Measurements from ENCODE around the gene DNALI1.

Gene DNALI1

DNA sequence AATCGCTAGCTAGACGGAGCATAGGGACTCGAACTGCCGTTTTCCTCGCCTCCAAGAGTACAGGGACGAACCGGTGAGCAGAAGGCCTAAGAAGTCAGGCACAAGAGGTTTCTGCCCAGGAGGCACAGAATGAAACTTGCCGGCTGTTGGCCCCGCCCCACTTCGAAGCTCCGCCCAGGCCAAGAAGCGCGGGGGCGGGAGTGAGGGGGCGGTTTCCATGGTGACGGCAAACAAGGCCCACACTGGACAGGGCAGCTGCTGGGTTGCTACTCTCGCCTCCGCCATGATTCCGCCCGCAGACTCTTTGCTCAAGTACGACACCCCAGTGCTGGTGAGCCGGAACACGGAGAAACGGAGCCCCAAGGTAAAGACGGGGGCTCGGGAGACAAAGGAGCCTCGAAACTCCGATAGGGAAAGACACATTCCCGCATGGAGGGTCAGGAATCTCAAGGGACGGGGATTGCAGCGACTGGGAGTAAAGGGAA lies at the start of gene DNALI1:
DNALI1 (plus strand) TSS at position 229 of the 485 bp plus-strand sequence; CDS start at position 284, 55 bp downstream.
- Histone ChIP-seq H3K36me3 (replicated peaks; ENCODE audit: low read depth, low read length) (no peaks in the 10 kb centered on the region), H3K4me2 (ENCODE audit: low read length) (no peak within 1 kb of the TSS), H2AFZ (ENCODE audit: low read depth, low read length) (no peak within 1 kb of the TSS), H3K27ac (ENCODE audit: low read length) (no peak within 1 kb of the TSS), H3K79me2 (ENCODE audit: low read length) (peaks cover 18% of the 10 kb centered on the region), H3K4me1 (ENCODE audit: low read length) (peaks cover 9% of the 10 kb centered on the region), H3K4me3 (ENCODE audit: low read length) (no peak within 1 kb of the TSS), H3K9me3 (ENCODE audit: insufficient read depth, low read length) (no peaks in the 10 kb centered on the region), H3K9ac (ENCODE audit: low read length) (no peak within 1 kb of the TSS), H4K20me1 (ENCODE audit: insufficient read depth, low read length) (peaks cover 12% of the 10 kb centered on the region), H3K27me3 (ENCODE audit: low read depth, low read length) (no peaks in the 10 kb centered on the region)
- TF ChIP-seq, protein P1, sequence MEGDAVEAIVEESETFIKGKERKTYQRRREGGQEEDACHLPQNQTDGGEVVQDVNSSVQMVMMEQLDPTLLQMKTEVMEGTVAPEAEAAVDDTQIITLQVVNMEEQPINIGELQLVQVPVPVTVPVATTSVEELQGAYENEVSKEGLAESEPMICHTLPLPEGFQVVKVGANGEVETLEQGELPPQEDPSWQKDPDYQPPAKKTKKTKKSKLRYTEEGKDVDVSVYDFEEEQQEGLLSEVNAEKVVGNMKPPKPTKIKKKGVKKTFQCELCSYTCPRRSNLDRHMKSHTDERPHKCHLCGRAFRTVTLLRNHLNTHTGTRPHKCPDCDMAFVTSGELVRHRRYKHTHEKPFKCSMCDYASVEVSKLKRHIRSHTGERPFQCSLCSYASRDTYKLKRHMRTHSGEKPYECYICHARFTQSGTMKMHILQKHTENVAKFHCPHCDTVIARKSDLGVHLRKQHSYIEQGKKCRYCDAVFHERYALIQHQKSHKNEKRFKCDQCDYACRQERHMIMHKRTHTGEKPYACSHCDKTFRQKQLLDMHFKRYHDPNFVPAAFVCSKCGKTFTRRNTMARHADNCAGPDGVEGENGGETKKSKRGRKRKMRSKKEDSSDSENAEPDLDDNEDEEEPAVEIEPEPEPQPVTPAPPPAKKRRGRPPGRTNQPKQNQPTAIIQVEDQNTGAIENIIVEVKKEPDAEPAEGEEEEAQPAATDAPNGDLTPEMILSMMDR (IDR thresholded peaks at IDR 0.05; ENCODE audit: low read depth, low read length), result no peak
- TF ChIP-seq EZH2phosphoT487 (IDR thresholded peaks at IDR 0.05; ENCODE audit: low read depth), result no peak

DNA sequence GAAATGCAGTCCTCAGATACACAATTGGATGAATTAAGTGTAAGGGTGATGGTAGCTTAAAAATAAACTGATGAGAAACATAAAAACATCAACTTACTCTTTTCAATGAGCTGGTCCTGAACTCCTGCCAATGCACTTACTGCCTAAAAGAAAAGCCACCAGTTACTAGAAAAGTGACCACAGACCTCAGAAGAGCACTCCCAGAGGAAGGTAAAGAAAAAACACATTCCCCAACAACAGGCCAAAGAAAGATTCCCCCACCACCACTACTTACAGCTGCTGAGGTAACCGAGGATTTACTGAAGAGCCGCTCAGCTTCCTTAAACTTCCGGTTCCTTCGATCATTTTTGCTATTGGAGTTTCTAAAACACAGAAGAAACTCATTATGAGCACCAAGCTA lies 47.6 kb upstream of the DNALI1 start:
- Histone ChIP-seq H3K36me3 (replicated peaks; ENCODE audit: low read depth, low read length) (peaks cover 8% of the 10 kb centered on the region), H3K4me2 (ENCODE audit: low read length) (no peak overlapping the region), H3K9me3 (ENCODE audit: insufficient read depth, low read length) (no peaks in the 10 kb centered on the region), H3K4me3 (ENCODE audit: low read length) (no peak overlapping the region), H3K27me3 (ENCODE audit: low read depth, low read length) (no peaks in the 10 kb centered on the region), H3K4me1 (ENCODE audit: low read length) (peaks cover 19% of the 10 kb centered on the region), H4K20me1 (ENCODE audit: insufficient read depth, low read length) (peaks cover 4% of the 10 kb centered on the region; the same call in 1 of the 2 replicates), H3K9ac (ENCODE audit: low read length) (no peak overlapping the region), H3K27ac (ENCODE audit: low read length) (no peak overlapping the region), H2AFZ (ENCODE audit: low read depth, low read length) (no peak overlapping the region), H3K79me2 (ENCODE audit: low read length) (peaks cover 11% of the 10 kb centered on the region)
- TF ChIP-seq, protein P1 (IDR thresholded peaks at IDR 0.05; ENCODE audit: low read depth, low read length), result peak; percentile 14; the same call in 1 of the 2 replicates
- no peak for TF ChIP-seq EZH2phosphoT487 (IDR thresholded peaks at IDR 0.05; ENCODE audit: low read depth)

DNA sequence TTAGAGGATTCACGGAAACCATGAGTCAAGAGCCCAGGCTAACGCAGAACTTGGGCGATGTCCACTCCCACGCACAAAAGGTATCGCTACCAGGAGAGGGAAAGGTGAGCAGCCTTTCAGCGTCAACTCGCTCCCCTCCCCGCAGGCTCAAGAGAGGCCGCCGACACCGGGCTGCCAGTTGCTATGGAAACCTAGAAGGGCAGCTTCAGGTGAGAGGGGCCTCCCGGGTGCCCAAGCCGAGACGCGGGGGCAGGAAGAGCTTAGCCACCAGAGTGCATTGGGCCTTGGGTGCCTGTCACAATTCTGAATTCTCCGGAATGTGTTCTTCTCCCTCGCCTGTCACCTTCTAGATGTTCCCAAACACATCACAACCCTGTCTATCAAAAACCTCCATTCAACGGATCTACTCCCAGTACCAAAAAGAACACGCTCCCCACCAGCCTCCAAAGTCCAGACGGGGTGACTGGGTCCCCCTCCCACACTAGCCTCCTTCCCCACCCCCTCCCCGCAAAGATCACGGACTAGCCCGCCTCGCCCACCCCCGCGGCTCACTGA lies 42.9 kb upstream of the DNALI1 start:
- Histone ChIP-seq H3K27ac (ENCODE audit: low read length) (no peak overlapping the region), H3K79me2 (ENCODE audit: low read length) (peaks cover 11% of the 10 kb centered on the region), H3K4me1 (ENCODE audit: low read length) (peaks cover 10% of the 10 kb centered on the region)

More for the DNA sequence above, 42.9 kb upstream of the DNALI1 start:
- peaks cover 8% of the 10 kb centered on the region for H3K36me3 ChIP-seq (replicated peaks; ENCODE audit: low read depth, low read length)
- no peaks in the 10 kb centered on the region for H3K9me3 ChIP-seq (ENCODE audit: insufficient read depth, low read length)
- H3K4me2 ChIP-seq (ENCODE audit: low read length), result peak overlapping the region; percentile 95
- no peaks in the 10 kb centered on the region for H3K27me3 ChIP-seq (ENCODE audit: low read depth, low read length)
- peak overlapping the region; percentile 80 for H3K9ac ChIP-seq (ENCODE audit: low read length)
- TF ChIP-seq, protein P1 (IDR thresholded peaks at IDR 0.05; ENCODE audit: low read depth, low read length), result no peak
- no peak for TF ChIP-seq EZH2phosphoT487 (IDR thresholded peaks at IDR 0.05; ENCODE audit: low read depth)
- H2AFZ ChIP-seq (ENCODE audit: low read depth, low read length), result peak overlapping the region; percentile 76; the same call in 1 of the 2 replicates
- H3K4me3 ChIP-seq (ENCODE audit: low read length), result peak overlapping the region; percentile 92
- peaks cover 4% of the 10 kb centered on the region; the same call in 1 of the 2 replicates for H4K20me1 ChIP-seq (ENCODE audit: insufficient read depth, low read length)
